ENCODE data around the gene HIVEP2.

Gene HIVEP2

DNA sequence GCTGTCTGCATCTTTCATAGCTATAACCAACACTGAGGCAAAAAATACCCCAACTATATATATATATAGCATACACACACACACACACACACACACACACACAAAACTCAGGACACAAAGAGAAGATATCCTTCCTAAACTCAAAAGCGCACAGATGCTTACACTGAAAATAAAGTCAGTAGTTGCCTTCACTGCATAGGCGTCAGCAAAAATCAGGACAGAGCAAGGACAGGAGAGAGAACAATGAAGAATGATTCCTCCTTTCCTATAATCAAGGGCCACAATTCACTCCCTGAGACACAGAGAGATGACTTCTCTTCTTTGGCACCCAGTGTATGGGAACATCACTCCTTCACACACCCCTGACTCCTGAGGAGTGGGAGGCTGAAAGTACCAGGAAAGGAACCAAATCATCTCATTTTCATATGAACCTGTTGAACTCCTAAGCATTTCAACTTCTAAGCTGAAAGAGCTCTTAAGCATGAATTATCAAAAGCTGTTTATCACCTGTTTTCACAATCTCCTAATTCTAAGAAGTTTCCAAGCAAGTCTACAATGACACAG lies 141.4 kb downstream of the HIVEP2 start:
- H3K27me3 ChIP-seq (ENCODE audit: low read depth), result no peaks in the 10 kb centered on the region
- H3K4me3 ChIP-seq, result no peak overlapping the region
- in situ Hi-C loops (cut with MboI; ENCODE audit: low sequenced_read_pairs), result no loop called here
- H3K4me1 ChIP-seq, result no peaks in the 10 kb centered on the region; the same call in 1 of the 2 replicates
- no peaks in the 10 kb centered on the region for H3K9me3 ChIP-seq
- no peaks in the 10 kb centered on the region for H3K36me3 ChIP-seq (replicated peaks)
- no peak for DNase-seq (ENCODE audit: low spot score in 2 of 2)

- Histone ChIP-seq H3K4me3 (no peak overlapping the region), H3K9me3 (no peaks in the 10 kb centered on the region), H3K36me3 (replicated peaks) (no peaks in the 10 kb centered on the region), H3K4me1 (no peaks in the 10 kb centered on the region; the same call in 1 of the 2 replicates), H3K27me3 (ENCODE audit: low read depth) (no peaks in the 10 kb centered on the region)
- in situ Hi-C loops (cut with MboI; ENCODE audit: low sequenced_read_pairs), result no loop called here
- DNase-seq (ENCODE audit: low spot score in 2 of 2), result no peak
Measured at GRCh38 chr6:142803032-142803431, 141.9 kb downstream of the HIVEP2 start.

DNA sequence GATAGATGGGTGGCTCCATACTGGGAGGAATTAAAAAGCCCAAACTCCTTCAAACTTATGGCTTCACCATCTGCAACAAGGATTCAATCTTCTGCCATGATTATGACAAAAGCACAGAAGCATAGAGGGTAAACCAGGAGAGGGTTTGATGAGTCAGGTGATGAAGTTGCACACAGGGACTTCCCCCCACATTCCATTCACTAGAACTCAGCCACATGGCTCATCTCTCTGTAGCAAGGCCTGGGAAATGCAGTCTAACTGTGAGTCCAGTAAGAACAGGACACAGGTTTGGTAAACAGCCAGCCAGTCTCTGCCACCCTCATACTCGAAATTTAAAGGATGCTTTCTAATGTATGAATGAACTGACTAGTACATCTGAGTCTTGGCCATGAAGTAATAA lies 142.9 kb downstream of the HIVEP2 start:
- in situ Hi-C loops (cut with MboI; ENCODE audit: low sequenced_read_pairs), result no loop called here
- Histone ChIP-seq H3K27me3 (ENCODE audit: low read depth) (no peaks in the 10 kb centered on the region), H3K4me1 (no peaks in the 10 kb centered on the region; the same call in 1 of the 2 replicates), H3K36me3 (replicated peaks) (no peaks in the 10 kb centered on the region), H3K4me3 (no peak overlapping the region), H3K9me3 (no peaks in the 10 kb centered on the region)
- DNase-seq (ENCODE audit: low spot score in 2 of 2), result no peak

DNA sequence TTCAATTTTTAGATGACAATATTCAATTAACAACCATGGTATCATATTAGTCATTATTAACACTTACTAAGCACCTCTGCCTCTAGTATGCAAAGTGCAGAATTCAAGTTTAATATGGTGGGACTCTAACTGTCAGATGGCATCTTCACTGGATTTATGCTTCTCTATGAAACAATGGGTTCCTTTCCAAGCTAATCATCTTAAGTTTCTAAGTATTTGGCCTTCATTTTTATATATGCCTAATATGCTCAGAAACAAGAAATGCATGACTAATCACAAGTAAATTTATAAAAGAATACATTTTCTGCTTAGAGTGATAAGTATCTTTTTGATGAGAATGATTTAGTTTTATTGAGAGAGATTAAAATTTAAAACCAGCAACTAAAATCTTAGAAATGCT lies 144.7 kb downstream of the HIVEP2 start:
- in situ Hi-C loops (cut with MboI; ENCODE audit: low sequenced_read_pairs), result no loop called here

DNA sequence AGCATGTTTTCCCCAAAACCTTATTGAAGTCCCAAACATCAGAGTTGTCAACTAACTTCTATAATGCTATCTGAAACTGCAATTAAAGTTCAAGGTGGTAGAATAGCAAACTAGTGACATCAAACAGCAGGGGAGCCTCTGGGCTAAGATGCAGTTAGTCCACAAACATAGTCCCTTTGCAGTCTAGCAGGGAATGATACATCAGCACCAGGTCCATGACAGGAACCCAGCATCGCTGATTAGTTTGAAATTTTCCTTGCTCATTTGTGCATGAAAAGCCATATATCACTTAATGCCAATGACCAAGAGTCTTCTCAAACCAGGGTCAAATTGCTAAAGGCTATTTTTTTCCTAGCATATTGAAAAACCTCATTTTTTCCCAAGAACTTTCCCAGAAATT lies 145.3 kb downstream of the HIVEP2 start:
- no peak for DNase-seq (ENCODE audit: low spot score in 2 of 2)
- no peaks in the 10 kb centered on the region for H3K36me3 ChIP-seq (replicated peaks)
- no peaks in the 10 kb centered on the region for H3K9me3 ChIP-seq
- in situ Hi-C loops (cut with MboI; ENCODE audit: low sequenced_read_pairs), result no loop called here
- H3K4me3 ChIP-seq, result no peak overlapping the region
- no peaks in the 10 kb centered on the region for H3K27me3 ChIP-seq (ENCODE audit: low read depth)
- H3K4me1 ChIP-seq, result no peaks in the 10 kb centered on the region; the same call in 1 of the 2 replicates

More for the DNA sequence above, 144.7 kb downstream of the HIVEP2 start:
- no peak for DNase-seq (ENCODE audit: low spot score in 2 of 2)
- Histone ChIP-seq H3K4me3 (no peak overlapping the region), H3K9me3 (no peaks in the 10 kb centered on the region), H3K36me3 (replicated peaks) (no peaks in the 10 kb centered on the region), H3K4me1 (no peaks in the 10 kb centered on the region; the same call in 1 of the 2 replicates), H3K27me3 (ENCODE audit: low read depth) (no peaks in the 10 kb centered on the region)

DNA sequence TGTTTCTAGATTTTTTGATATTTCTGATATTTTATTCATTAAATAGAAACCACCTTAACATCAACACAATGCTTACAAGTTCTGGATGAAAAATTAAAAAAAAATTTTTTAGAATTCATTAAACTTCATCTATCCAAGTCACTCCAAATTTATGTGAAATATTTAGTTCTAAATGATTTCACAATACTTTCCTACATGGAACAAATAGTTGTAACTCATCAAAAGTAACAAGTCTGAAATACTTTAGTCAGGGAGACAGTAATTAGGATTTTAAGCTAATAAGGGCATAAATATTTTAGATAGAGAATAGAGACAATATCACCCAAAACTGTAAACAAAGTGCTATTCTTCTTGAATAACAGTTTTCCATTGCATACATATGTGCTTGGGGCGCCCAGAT lies 147.8 kb downstream of the HIVEP2 start:
- H3K36me3 ChIP-seq (replicated peaks), result no peaks in the 10 kb centered on the region
- H3K9me3 ChIP-seq, result no peaks in the 10 kb centered on the region
- no peaks in the 10 kb centered on the region; the same call in 1 of the 2 replicates for H3K4me1 ChIP-seq
- no peak overlapping the region for H3K4me3 ChIP-seq
- H3K27me3 ChIP-seq (ENCODE audit: low read depth), result no peaks in the 10 kb centered on the region
- in situ Hi-C loops (cut with MboI; ENCODE audit: low sequenced_read_pairs), result no loop called here
- no peak for DNase-seq (ENCODE audit: low spot score in 2 of 2)

DNA sequence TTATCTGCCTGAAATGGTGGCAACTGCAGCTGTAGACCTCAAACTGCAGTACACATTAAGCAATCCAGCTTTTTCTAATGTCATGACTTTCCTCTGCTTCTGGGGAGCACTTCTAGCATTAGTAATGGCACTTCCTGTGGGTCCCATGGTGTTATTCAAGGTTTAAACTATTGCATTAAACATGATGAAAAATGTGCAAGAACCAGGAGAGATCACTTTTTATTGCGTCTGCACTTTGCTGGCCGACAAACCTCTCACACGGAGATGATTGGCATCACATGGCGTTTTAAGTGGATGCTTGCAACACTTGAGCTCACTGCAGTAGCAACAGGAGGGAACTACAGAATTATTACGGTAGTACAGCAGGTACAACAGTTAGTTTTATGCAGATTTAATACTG lies 148.4 kb downstream of the HIVEP2 start:
- in situ Hi-C loops (cut with MboI; ENCODE audit: low sequenced_read_pairs), result no loop called here
- no peaks in the 10 kb centered on the region for H3K36me3 ChIP-seq (replicated peaks)
- no peak overlapping the region for H3K4me3 ChIP-seq
- H3K4me1 ChIP-seq, result no peaks in the 10 kb centered on the region; the same call in 1 of the 2 replicates
- H3K27me3 ChIP-seq (ENCODE audit: low read depth), result no peaks in the 10 kb centered on the region
- no peak for DNase-seq (ENCODE audit: low spot score in 2 of 2)
- no peaks in the 10 kb centered on the region for H3K9me3 ChIP-seq

- Histone ChIP-seq H3K9me3 (no peaks in the 10 kb centered on the region), H3K27me3 (ENCODE audit: low read depth) (no peaks in the 10 kb centered on the region), H3K36me3 (replicated peaks) (no peaks in the 10 kb centered on the region), H3K4me3 (no peak overlapping the region), H3K4me1 (no peaks in the 10 kb centered on the region; the same call in 1 of the 2 replicates)
- in situ Hi-C loops (cut with MboI; ENCODE audit: low sequenced_read_pairs), result no loop called here
- DNase-seq (ENCODE audit: low spot score in 2 of 2), result no peak
Measured at GRCh38 chr6:142796024-142796423, 149.0 kb downstream of the HIVEP2 start.

GRCh38 chr6:142794424-142794823 lies 150.6 kb downstream of the HIVEP2 start:
- in situ Hi-C loops (cut with MboI; ENCODE audit: low sequenced_read_pairs), result no loop called here
- Histone ChIP-seq H3K27me3 (ENCODE audit: low read depth) (no peaks in the 10 kb centered on the region), H3K4me3 (no peak overlapping the region), H3K9me3 (no peaks in the 10 kb centered on the region), H3K36me3 (replicated peaks) (no peaks in the 10 kb centered on the region), H3K4me1 (no peaks in the 10 kb centered on the region)
- DNase-seq (ENCODE audit: low spot score in 2 of 2), result no peak

GRCh38 chr6:142790257-142790656 lies 154.7 kb downstream of the HIVEP2 start:
- no peak for DNase-seq (ENCODE audit: low spot score in 2 of 2)
- in situ Hi-C loops (cut with MboI; ENCODE audit: low sequenced_read_pairs), result no loop called here

DNA sequence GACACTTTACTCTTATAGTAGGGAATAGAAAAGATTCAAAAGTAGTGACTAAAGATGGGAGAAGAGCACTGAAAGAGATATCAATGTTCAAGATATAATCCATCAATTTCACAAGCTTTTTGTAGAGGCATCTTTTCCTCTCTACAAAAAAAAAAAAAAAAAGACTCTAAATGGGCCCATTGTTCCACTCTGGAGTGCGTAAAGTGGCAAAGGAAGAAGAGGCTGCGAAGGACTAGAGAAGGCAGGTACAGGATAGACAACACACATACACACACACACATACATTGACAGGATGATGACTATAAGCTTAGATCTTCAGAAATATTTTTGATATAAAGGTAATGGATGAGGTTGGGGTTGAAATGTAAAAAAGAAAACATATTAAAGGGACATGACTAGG lies 157.6 kb downstream of the HIVEP2 start:
- DNase-seq (ENCODE audit: low spot score in 2 of 2), result no peak
- in situ Hi-C loops (cut with MboI; ENCODE audit: low sequenced_read_pairs), result no loop called here
- H3K27me3 ChIP-seq (ENCODE audit: low read depth), result no peaks in the 10 kb centered on the region
- H3K4me3 ChIP-seq, result no peak overlapping the region
- no peaks in the 10 kb centered on the region for H3K9me3 ChIP-seq
- no peaks in the 10 kb centered on the region for H3K36me3 ChIP-seq (replicated peaks)
- no peaks in the 10 kb centered on the region for H3K4me1 ChIP-seq

More at GRCh38 chr6:142790257-142790656, 154.7 kb downstream of the HIVEP2 start:
- H3K4me3 ChIP-seq, result no peak overlapping the region
- H3K27me3 ChIP-seq (ENCODE audit: low read depth), result no peaks in the 10 kb centered on the region
- H3K4me1 ChIP-seq, result no peaks in the 10 kb centered on the region
- H3K36me3 ChIP-seq (replicated peaks), result no peaks in the 10 kb centered on the region
- H3K9me3 ChIP-seq, result no peaks in the 10 kb centered on the region

DNA sequence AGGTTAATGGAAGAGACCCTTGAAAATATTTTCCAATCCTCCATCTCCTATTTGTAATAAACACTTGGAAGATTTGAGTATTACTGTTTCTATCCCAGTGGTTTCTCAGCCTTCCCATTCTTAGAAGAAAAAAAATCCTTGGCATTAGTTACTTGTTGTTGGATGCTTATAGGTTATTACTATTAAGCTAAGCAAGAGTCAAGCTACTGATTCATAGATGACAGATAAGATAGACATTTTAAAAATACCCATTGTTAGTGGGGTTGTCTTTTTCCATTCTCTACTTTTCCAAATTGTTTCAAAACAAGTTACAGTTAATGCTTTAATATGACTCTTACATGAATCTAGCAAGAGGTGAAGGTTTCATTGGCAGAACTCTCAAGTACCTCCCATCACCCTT lies 158.5 kb downstream of the HIVEP2 start:
- H3K9me3 ChIP-seq, result no peaks in the 10 kb centered on the region
- H3K4me1 ChIP-seq, result no peaks in the 10 kb centered on the region
- H3K4me3 ChIP-seq, result no peak overlapping the region
- in situ Hi-C loops (cut with MboI; ENCODE audit: low sequenced_read_pairs), result no loop called here
- H3K27me3 ChIP-seq (ENCODE audit: low read depth), result no peaks in the 10 kb centered on the region
- no peak for DNase-seq (ENCODE audit: low spot score in 2 of 2)
- no peaks in the 10 kb centered on the region for H3K36me3 ChIP-seq (replicated peaks)

- Histone ChIP-seq H3K4me3 (no peak overlapping the region), H3K27me3 (ENCODE audit: low read depth) (no peaks in the 10 kb centered on the region), H3K4me1 (no peaks in the 10 kb centered on the region), H3K36me3 (replicated peaks) (no peaks in the 10 kb centered on the region), H3K9me3 (no peaks in the 10 kb centered on the region)
- in situ Hi-C loops (cut with MboI; ENCODE audit: low sequenced_read_pairs), result no loop called here
- DNase-seq (ENCODE audit: low spot score in 2 of 2), result no peak
Measured at GRCh38 chr6:142784344-142784743, 160.6 kb downstream of the HIVEP2 start.

- no peaks in the 10 kb centered on the region for H3K36me3 ChIP-seq (replicated peaks)
- H3K4me1 ChIP-seq, result no peaks in the 10 kb centered on the region
- in situ Hi-C loops (cut with MboI; ENCODE audit: low sequenced_read_pairs), result no loop called here
- no peaks in the 10 kb centered on the region for H3K27me3 ChIP-seq (ENCODE audit: low read depth)
- no peaks in the 10 kb centered on the region for H3K9me3 ChIP-seq
- no peak overlapping the region for H3K4me3 ChIP-seq
- DNase-seq (ENCODE audit: low spot score in 2 of 2), result no peak
Measured at GRCh38 chr6:142783499-142783898, 161.5 kb downstream of the HIVEP2 start.

GRCh38 chr6:142781129-142781528 lies 163.8 kb downstream of the HIVEP2 start:
- in situ Hi-C loops (cut with MboI; ENCODE audit: low sequenced_read_pairs), result no loop called here
- no peaks in the 10 kb centered on the region for H3K27me3 ChIP-seq (ENCODE audit: low read depth)
- no peak for DNase-seq (ENCODE audit: low spot score in 2 of 2)

More at GRCh38 chr6:142781129-142781528, 163.8 kb downstream of the HIVEP2 start:
- Histone ChIP-seq H3K36me3 (replicated peaks) (no peaks in the 10 kb centered on the region), H3K4me1 (no peaks in the 10 kb centered on the region), H3K4me3 (no peak overlapping the region), H3K9me3 (no peaks in the 10 kb centered on the region)

Measured in HAP-1 (cell line).